Caco-2 (cell line): Measurements from ENCODE around the gene SUPT3H. TPM values are rescaled to one million over a fixed set of nuclear protein-coding genes. Genes with fewer than 3 reads are reported as not detected.

Experiments used
- BruUV-seq: library from RNA; stranded (reverse); fragments of 400-500 nt; replicated peaks from 2 replicates; lab custom pipeline; 2021; lab: Mats Ljungman, UMichigan
- CTCF ChIA-PET: fragments of 300-600 bp; sonication (Branson Sonifier 250); formaldehyde crosslinking; loops from one replicate; lab custom pipeline; 2022; ENCODE audit warnings: antibody characterized with exemption; lab: Charles Lee
- POLR2A ChIA-PET: fragments of 300-600 bp; sonication (Branson Sonifier 250); formaldehyde crosslinking; loops from one replicate; lab custom pipeline; 2022; ENCODE audit warnings: antibody characterized with exemption; lab: Charles Lee
- DNase-seq, 2 experiments: peaks; one replicate each; pipeline versions ENCODE4 v3.0.0 to v3.0.0-alpha.2; 2020 to 2022
- H3K27me3 ChIP-seq: replicated peaks from 2 replicates; pipeline ENCODE4 v1.6.0; 2011; ENCODE audit warnings: low read length; ENCODE audit not compliant: control insufficient read depth, insufficient read depth
- H3K36me3 ChIP-seq: 2 replicates; pipeline ENCODE4 v1.5.1; 2011; ENCODE audit warnings: low read length; ENCODE audit not compliant: control insufficient read depth, insufficient read depth
- H3K4me1 ChIP-seq: fragments of 250-450 bp; sonication (Bioruptor Pico); 2 replicates; pipeline ENCODE4 v1.5.1; 2020; ENCODE audit warnings: mild to moderate bottlenecking
- H3K4me3 ChIP-seq: 2 replicates; pipeline ENCODE4 v1.5.1; 2011; ENCODE audit warnings: low read depth, mild to moderate bottlenecking, control low read depth, low read length
- H3K9me3 ChIP-seq: fragments of 250-450 bp; sonication (Bioruptor Pico); 2 replicates; pipeline ENCODE4 v1.5.1; 2020; ENCODE audit warnings: mild to moderate bottlenecking, moderate library complexity
- H3K27ac Mint-ChIP-seq: one replicate; pipeline ENCODE4 v1.8.0; 2022; ENCODE audit warnings: mixed read lengths; ENCODE audit not compliant: unreplicated experiment
- H3K27me3 Mint-ChIP-seq: one replicate; pipeline ENCODE4 v1.8.0; 2022; ENCODE audit warnings: mixed read lengths; ENCODE audit not compliant: insufficient read depth, unreplicated experiment
- H3K36me3 Mint-ChIP-seq: one replicate; pipeline ENCODE4 v1.8.0; 2022; ENCODE audit warnings: mild to moderate bottlenecking, mixed read lengths; ENCODE audit not compliant: insufficient read depth, unreplicated experiment
- H3K4me1 Mint-ChIP-seq: one replicate; pipeline ENCODE4 v1.8.0; 2022; ENCODE audit warnings: low read depth, mixed read lengths; ENCODE audit not compliant: unreplicated experiment
- H3K4me3 Mint-ChIP-seq: one replicate; pipeline ENCODE4 v1.8.0; 2022; ENCODE audit warnings: mild to moderate bottlenecking, moderate library complexity, mixed read lengths; ENCODE audit not compliant: unreplicated experiment
- H3K9me3 Mint-ChIP-seq: one replicate; pipeline ENCODE4 v1.8.0; 2022; ENCODE audit warnings: mixed read lengths; ENCODE audit not compliant: unreplicated experiment
- CTCF ChIP-seq, 2 experiments: fragments of 200-600 bp in 1 of 2; IDR thresholded peaks; 1 replicate in 1 of 2; 2 replicates in 1 of 2; pipeline versions ENCODE4 v1.5.1 to v1.8.0; 2011 to 2022; ENCODE audit warnings: antibody characterized with exemption in 1 of 2, control low read depth in 1 of 2, inconsistent platforms in 1 of 2, low read depth in 1 of 2, low read length in 1 of 2, mild to moderate bottlenecking in 1 of 2, moderate library complexity in 1 of 2; ENCODE audit not compliant: insufficient read depth in 1 of 2, severe bottlenecking in 1 of 2, unreplicated experiment in 1 of 2
- intact Hi-C: fragments of 100-400 bp; cut with micrococcal nuclease; formaldehyde crosslinking; loops from one replicate; pipeline ENCODE4 v1.10.0; 2022; ENCODE audit not compliant: unreplicated experiment
- total RNA-seq: library from RNA; stranded (reverse); gene quantifications from 2 replicates; pipeline ENCODE4 v1.2.3, GENCODE V29; 2022

Gene SUPT3H
- total RNA-seq, 1 experiment from 2014 or later = 13.2 TPM

- Mint-ChIP-seq H3K9me3 (no peaks in the 10 kb centered on the region), H3K27me3 (no peaks in the 10 kb centered on the region), H3K27ac (no peak overlapping the region), H3K4me3 (no peak overlapping the region), H3K36me3 (no peaks in the 10 kb centered on the region), H3K4me1 (peaks cover 7% of the 10 kb centered on the region)
- CTCF ChIA-PET = no interaction called here
- intact Hi-C loops = no loop called here
- Histone ChIP-seq H3K27me3 (no peaks in the 10 kb centered on the region), H3K36me3 (no peaks in the 10 kb centered on the region), H3K9me3 (no peaks in the 10 kb centered on the region), H3K4me3 (no peak overlapping the region), H3K4me1 (peaks cover 10% of the 10 kb centered on the region)
- BruUV-seq = no TSS peak
- POLR2A ChIA-PET = interaction anchor here (0.6 kb wide), 1 partner anchor 530 kb away, joined by 3 read pairs; the partner anchor contains the start of gene CDC5L
- no peak for DNase-seq
- no peak for TF ChIP-seq CTCF (IDR thresholded peaks at IDR 0.05; ENCODE audit: insufficient read depth in 1 of 2, low read depth in 1 of 2, low read length in 1 of 2, severe bottlenecking in 1 of 2, unreplicated experiment in 1 of 2)
These were observed 460.3 kb downstream of the SUPT3H start for GRCh38 chr6:44917430-44917829.

GRCh38 chr6:44915111-44915510 is 462.6 kb downstream of the SUPT3H start:
- no peak overlapping the region for H3K4me3 ChIP-seq
- H3K27me3 ChIP-seq = no peaks in the 10 kb centered on the region
- H3K9me3 ChIP-seq = no peaks in the 10 kb centered on the region
- Mint-ChIP-seq H3K36me3 (no peaks in the 10 kb centered on the region), H3K4me3 (no peak overlapping the region), H3K9me3 (no peaks in the 10 kb centered on the region), H3K4me1 (no peaks in the 10 kb centered on the region), H3K27ac (no peak overlapping the region), H3K27me3 (no peaks in the 10 kb centered on the region)
- ChIA-PET CTCF (no interaction called here), POLR2A (no interaction called here)
- intact Hi-C loops = no loop called here
- TF ChIP-seq CTCF (IDR thresholded peaks at IDR 0.05; ENCODE audit: insufficient read depth in 1 of 2, low read depth in 1 of 2, low read length in 1 of 2, severe bottlenecking in 1 of 2, unreplicated experiment in 1 of 2) = no peak
- H3K36me3 ChIP-seq = no peaks in the 10 kb centered on the region
- H3K4me1 ChIP-seq = no peaks in the 10 kb centered on the region; the same call in 1 of the 2 replicates
- no TSS peak for BruUV-seq
- DNase-seq = no peak

GRCh38 chr6:44914141-44914540 is 463.6 kb downstream of the SUPT3H start:
- Histone ChIP-seq H3K4me1 (no peaks in the 10 kb centered on the region; the same call in 1 of the 2 replicates), H3K36me3 (no peaks in the 10 kb centered on the region), H3K27me3 (no peaks in the 10 kb centered on the region), H3K4me3 (no peak overlapping the region), H3K9me3 (no peaks in the 10 kb centered on the region)
- intact Hi-C loops = no loop called here
- ChIA-PET POLR2A (no interaction called here), CTCF (no interaction called here)
- Mint-ChIP-seq H3K4me3 (no peak overlapping the region), H3K4me1 (no peaks in the 10 kb centered on the region), H3K36me3 (no peaks in the 10 kb centered on the region), H3K9me3 (no peaks in the 10 kb centered on the region), H3K27ac (no peak overlapping the region), H3K27me3 (no peaks in the 10 kb centered on the region)
- no peak for DNase-seq
- TF ChIP-seq CTCF (IDR thresholded peaks at IDR 0.05; ENCODE audit: insufficient read depth in 1 of 2, low read depth in 1 of 2, low read length in 1 of 2, severe bottlenecking in 1 of 2, unreplicated experiment in 1 of 2) = no peak
- no TSS peak for BruUV-seq
